Erythroblast (primary cell): ENCODE results near the gene EGFL7.

Experiments used
- DNase-seq, 2 experiments: peaks; one replicate each; lab custom pipeline; 2025; lab: John Stamatoyannopoulos, UW
- GATA1 ChIP-seq: IDR thresholded peaks from 2 replicates; pipeline ENCODE4 v1.6.1; 2011; ENCODE audit warnings: low read depth, mild to moderate bottlenecking, control low read depth, low read length, moderate library complexity
- POLR2A ChIP-seq: IDR thresholded peaks from 2 replicates; pipeline ENCODE4 v1.6.1; 2011; ENCODE audit warnings: mild to moderate bottlenecking, low read length

The EGFL7 gene

DNA sequence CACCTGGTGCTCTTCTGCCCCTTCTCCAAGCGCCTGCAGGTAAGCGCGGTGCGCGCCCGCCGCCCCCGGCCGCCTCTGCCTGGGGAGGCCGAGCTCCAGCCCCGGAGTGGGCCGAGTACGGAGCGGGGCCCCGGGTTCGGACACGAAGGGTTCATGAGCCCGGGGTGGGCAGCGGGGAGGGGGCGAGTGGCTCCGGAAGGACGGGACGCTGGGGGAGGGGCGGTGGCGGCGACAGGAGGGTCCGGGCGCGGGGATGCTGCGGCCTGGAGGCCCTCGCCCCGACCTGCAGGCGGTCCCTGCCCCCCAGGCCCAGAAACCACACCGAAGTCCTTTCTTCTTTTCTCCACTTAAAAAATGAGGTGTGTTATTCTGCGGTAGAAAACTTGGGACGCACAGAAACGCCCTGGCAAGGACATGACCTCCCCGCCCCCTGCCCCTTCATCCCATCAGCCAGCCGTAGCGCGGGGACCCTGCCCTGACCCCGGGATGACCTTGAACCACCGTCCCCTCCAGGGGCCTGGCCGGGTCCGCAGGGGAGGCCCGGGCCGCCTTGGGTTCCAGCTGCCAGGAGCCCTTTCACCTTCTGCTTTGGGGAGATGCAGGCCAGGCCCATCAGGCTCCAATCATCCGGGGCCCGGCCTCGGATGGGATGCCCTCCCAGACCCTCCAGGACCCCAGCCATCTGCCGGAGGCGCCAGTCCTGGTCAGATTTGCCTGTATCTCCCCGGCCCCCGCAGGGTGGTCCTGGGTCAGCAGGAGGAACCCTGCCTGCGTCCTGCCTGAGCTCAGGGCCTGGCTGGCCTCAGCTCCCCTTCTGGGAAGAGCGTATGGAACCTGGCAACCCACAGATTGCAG, 50.2 kb downstream of the EGFL7 start:
- TF ChIP-seq POLR2A (no peak), GATA1 (no peak)
- DNase-seq = no peak

DNA sequence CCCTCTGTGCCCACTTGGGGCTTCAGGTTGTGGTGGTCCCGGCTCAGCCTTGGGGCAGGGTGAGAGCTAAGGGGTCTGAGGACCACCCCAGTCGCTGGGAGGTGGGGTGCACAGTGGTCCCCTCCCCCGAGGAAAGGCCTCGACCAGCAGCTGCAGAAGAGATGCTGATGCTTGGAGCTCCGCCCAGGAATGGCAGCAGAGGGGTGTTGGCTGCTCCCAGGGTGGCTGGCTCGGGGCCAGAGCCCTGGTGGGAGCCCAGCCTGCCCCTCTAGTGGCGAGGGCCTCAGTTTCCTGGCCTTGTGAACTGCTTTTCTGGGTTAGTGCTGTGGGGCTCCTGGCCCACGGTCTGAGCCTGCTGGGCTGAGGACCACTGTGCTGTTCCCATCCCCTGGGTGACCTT, 50.8 kb downstream of the EGFL7 start:
- TF ChIP-seq POLR2A (no peak), GATA1 (no peak)
- DNase-seq = no peak

DNA sequence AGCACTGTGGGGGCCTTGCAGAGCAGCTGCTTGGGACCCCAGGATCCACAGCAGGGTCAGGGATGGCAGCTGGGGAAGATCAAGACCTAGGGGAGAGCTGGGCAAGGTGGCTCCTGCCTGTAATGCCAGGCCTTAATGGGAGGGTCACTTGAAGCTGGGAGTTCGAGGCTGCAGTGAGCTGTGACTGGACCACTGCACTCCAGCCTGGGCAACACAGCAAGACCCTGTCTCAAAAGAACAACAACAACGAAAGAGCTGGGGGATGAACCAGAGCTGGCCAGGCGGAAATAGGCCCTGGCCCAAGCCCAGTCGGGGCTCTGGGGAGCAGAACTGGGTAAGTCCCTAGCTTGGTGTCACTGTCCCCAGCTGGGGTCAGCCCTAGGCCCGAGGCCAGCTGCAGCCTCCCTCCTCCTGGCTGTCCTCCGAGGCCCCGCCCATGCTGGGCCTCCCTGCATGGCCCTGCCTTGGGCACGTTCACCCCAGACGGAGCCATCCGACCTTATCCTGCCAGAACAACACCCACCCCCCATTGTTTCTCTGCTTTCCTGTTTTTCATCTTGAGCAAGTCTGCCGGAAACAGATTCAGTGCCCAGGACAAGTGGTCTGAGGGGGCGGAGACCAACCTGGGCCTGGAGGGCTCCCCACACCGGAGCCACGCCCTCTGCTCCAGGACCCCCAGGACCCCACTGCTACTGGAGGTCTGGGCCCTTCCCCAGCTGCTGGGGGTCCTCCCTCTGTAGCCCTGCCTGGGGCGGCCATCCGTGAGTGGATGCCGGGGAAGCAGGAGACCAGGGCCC, 51.6 kb downstream of the EGFL7 start:
- DNase-seq = no peak
- TF ChIP-seq POLR2A = no peak
- no peak for TF ChIP-seq GATA1

DNA sequence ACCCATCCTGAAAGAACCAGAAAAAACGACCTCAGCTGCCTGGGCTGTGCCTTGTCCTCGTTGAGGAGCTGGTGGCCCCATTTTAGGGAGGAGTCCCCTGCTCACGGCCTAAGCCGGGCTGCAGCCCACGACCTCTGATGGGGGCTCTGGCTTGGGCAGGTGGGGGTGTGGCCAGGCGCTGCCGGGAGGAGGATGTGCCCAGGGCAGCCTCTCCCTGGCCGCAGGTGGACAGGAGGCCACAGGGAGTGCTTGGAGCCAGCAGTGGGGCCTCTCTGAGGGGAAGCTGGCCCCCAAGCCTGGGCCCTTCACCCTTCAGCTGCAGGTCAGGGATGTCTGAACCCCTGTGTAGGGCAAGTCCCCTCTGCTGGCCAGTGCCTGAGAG, 52.2 kb downstream of the EGFL7 start:
- no peak for DNase-seq
- TF ChIP-seq GATA1 (no peak), POLR2A (no peak)

DNA sequence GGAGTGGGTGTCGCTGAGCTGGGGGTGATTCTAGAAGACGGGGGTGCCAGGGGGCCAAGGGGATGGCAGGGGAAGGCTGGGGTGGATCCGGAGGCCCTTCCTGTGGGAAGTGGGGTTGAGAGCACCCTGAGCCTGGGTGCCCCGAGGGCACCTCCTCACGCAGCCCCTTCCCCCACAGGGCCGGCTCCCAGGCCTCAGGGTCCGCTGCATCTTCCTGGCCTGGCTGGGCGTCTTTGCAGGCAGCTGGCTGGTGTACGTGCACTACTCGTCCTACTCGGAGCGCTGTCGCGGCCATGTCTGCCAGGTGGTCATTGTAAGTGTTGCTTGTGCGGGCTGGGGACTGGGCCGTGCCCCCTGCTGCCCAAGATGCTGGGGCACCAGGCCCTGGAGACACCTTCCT, 54.7 kb downstream of the EGFL7 start:
- TF ChIP-seq GATA1 (no peak), POLR2A (no peak)

DNA sequence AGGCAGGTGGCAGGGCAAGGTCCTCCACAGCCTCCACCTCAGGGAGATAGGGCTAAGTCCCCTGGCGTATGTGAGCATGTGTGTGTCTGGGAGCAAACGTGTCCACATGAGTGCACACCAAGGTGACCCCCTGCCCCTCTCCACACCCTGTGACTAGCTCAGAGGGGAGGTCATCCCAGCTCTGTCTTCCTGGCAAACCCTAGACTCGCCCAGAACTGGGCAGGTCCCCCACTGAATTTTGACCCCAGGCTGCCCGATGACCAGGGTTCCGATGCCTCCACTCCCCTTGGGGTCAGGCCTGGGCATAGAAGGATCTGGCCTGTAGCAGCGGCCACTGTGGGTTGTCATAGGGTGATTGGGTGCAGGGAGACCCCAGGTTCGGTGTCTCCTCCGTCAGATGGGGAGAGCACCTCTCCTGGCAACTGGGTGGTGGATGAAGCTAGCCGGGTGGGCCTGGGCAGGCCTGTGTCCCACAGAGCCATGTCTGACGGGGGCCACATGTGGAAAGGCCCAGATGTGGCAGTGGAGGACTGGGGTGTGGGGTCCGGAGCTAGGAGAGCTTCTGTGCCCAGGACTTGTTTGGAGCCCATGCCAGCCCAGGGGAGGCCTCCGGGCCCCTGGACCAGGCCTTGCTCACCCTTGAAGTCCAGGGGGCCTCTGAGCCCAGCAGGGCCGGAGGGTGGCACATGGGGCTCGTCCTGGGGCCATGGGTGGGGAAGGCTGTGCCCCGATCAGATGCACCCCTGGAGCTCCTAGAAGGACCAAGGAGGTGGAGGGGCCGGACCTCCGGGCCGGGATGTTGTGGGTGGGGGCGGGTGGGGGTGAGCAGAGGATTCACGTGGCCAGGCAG, 55.9 kb downstream of the EGFL7 start:
- no peak for TF ChIP-seq GATA1
- TF ChIP-seq POLR2A = no peak
- DNase-seq = no peak

More for the DNA sequence above, 54.7 kb downstream of the EGFL7 start:
- DNase-seq = no peak

DNA sequence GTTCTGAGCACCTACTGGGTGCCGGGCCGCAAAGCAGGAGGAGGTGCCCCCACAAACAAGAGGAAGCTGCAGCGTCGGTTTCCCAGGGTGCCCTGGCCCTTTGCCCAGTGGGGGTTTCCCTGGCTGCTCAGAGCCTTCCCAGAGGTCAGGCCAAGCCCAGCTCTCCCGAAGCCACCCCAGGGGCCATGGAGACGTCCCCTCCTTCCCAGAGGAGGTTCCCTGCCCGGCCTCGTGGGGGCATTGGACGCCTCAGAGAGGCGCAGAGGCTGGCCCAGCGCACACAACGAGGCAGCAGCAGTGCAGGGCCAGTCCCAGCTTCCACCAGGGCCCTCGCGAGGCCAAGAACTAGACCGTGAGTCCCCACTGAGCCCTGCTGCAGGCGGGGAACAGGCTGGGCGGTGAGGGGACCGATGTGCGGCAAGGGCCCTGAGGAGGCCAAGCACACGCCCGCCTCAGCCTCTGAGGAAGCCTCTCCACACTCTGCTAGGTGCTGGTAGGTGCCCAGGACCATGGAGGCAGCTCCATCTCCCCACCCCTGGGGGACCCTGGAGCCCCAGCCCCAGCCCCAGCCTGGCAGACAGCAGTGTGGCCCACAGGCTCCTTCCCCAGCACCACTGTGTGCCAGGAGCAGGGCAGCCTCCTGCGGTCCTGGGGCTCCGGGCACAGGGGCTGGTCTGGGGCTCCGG, 56.6 kb downstream of the EGFL7 start:
- TF ChIP-seq GATA1 (no peak), POLR2A (no peak)
- DNase-seq = no peak

DNA sequence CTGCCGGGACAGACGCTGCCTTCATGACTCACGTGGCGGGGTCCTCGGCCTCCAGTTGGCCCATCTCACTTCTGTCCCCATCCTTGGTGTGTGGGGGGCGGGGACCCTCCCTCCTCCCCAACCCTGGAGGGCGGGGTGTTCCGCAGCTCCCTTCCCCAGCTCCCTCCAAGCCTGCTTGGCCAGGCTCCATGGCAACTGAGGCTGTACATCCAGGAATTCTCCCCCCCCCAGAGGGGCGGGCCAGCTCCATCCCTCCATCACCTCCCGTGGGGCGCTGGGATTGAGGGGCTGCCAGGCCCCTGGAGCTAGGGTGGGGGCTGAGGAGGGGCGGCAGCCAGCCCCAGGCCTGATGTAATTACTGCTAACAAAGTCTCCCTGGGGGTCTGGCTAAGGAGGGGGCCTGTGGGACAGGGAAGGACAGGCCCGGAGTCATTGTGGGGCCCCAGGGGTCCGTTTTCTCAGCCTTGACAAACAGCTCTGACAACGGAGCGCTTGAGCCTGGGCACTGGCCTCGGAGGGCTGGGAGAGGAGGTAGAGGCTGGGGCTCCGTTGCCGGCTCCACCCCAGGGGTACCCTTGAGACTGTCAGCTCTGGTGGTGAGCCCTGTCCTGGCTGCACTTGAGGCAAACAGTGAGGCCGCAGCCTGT, 57.7 kb downstream of the EGFL7 start:
- TF ChIP-seq POLR2A = no peak
- TF ChIP-seq GATA1 = no peak
- DNase-seq = no peak

DNA sequence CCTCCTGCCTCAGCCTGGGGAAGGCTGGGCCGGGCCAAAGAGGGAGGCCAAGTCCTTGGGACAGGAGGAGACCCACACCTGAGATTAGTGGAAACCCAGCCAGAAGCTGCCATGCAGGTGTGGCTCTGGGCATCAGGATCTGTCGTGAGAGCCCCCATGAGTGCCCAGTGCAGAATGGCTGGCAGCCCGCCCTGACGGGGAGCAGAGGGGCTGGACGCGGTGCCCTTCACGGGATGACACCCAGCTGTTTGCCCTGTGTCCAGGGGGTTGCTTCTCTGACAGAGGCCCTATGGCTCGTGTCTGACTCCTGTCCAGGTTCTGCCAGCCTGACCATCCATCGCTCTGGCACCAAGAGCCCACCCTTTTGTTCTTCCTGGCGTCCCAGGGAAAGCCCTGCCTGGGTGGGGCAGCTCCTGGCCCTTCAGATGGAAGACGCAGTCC, 58.2 kb downstream of the EGFL7 start:
- no peak for TF ChIP-seq GATA1
- no peak for TF ChIP-seq POLR2A
- DNase-seq = no peak

DNA sequence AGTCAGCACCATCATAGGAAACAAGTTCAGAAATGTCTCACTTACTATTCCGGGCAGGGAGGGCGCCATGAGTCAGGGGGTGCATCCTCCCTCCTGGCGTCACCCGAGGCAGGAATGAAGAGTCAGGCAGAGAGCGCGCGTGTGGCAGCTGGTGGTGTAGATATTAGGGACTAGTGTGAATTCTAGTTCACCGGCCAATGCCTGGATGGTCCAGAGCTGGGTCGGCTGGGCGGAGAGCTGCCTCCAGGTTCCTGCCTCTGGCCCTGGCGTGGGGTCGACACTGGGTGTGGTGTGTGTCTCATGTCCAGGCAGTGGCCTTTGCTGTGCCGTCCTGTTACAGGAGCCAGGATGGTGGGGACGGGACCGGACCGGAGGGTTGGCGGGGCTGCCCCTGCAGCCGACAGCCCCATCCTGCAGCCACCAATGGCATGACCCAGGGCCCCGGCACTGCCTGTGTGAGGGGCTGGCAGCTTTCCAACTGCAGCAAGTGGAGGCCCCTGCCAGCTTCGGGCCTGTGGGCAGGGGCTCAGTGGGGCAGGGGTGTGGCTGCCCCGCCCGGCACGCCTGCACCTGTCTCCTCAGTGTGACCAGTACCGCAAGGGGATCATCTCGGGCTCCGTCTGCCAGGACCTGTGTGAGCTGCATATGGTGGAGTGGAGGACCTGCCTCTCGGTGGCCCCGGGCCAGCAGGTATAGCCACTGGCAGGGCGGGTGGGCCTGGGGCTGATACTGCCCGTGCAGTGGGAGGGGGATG, 58.8 kb downstream of the EGFL7 start:
- TF ChIP-seq POLR2A = peak; percentile 16
- TF ChIP-seq GATA1 = no peak
- DNase-seq = no peak
